Sigmoid colon (tissue), 7 donors: ENCODE data around the gene EBI3. TPM values are rescaled to one million over a fixed set of nuclear protein-coding genes. Genes with fewer than 3 reads are reported as not detected.

ENCODE experiments used
- DNase-seq: peaks from one replicate; pipeline ENCODE4 v3.0.0-alpha.2; 2019
- H3K27ac ChIP-seq, 4 donors: fragments of 200-600 bp; sonication (generic); one replicate each; pipeline ENCODE4 v1.5.1; 2016 to 2019; ENCODE audit warnings: mild to moderate bottlenecking in 1 of 4
- H3K27me3 ChIP-seq, 3 donors: fragments of 200-600 bp; sonication (generic); one replicate each; pipeline ENCODE4 v1.5.1; 2019; ENCODE audit warnings: mild to moderate bottlenecking in 1 of 3
- H3K36me3 ChIP-seq, 4 donors: fragments of 200-600 bp; sonication (generic); one replicate each; pipeline ENCODE4 v1.5.1; 2016 to 2019
- H3K4me1 ChIP-seq, 4 donors: fragments of 200-600 bp; sonication (generic); one replicate each; pipeline ENCODE4 v1.5.1; 2017 to 2019
- H3K4me3 ChIP-seq, 4 donors: fragments of 200-600 bp; sonication (generic); one replicate each; pipeline ENCODE4 v1.5.1; 2017 to 2019; ENCODE audit warnings: mild to moderate bottlenecking in 2 of 4, moderate library complexity in 1 of 4
- H3K9me3 ChIP-seq, 4 donors: fragments of 200-600 bp in 3 of 4; sonication (generic) in 3 of 4; one replicate each; pipeline versions ENCODE4 v1.5.1 to v1.6.1; 2013 to 2019
- EP300 ChIP-seq, 4 donors: sonication (generic); formaldehyde crosslinking; IDR thresholded peaks; one replicate each; pipeline ENCODE4 v1.6.1; 2017; ENCODE audit warnings: antibody characterized with exemption in 4 of 4
- POLR2A ChIP-seq, 2 donors: fragments of 450-650 bp; IDR thresholded peaks; one replicate each; pipeline ENCODE4 v1.6.1; 2016; ENCODE audit warnings: antibody characterized with exemption in 2 of 2, mild to moderate bottlenecking in 2 of 2, moderate library complexity in 2 of 2
- POLR2AphosphoS5 ChIP-seq, 4 donors: sonication (generic); formaldehyde crosslinking; IDR thresholded peaks; one replicate each; pipeline ENCODE4 v1.6.1; 2017; ENCODE audit warnings: antibody characterized with exemption in 4 of 4
- WGBS, 2 donors: extraction: QIAGEN DNeasy Blood & Tissue Kit; methylation state at CpG; one replicate each; pipeline ENCODE4 v1.1.7; 2013; 5-methylcytosine and 5-hydroxymethylcytosine counted together
- intact Hi-C: fragments of 100-400 bp; cut with DNase I; formaldehyde crosslinking; loops from one replicate; pipeline ENCODE4 v1.15.1; 2023
- polyA plus RNA-seq, 3 donors: library from polyadenylated mRNA; stranded (reverse); fragments of 200-250 nt; gene quantifications; one replicate each; pipeline ENCODE4 v1.2.3, GENCODE V29; 2013
- total RNA-seq, 4 donors: library from RNA; depleted of rRNA; stranded (reverse); fragments of >200 nt; gene quantifications; one replicate each; pipeline ENCODE4 v1.1.0, GENCODE V29; 2016
- TF ChIP-seq, protein P1 (sequence below), 4 experiments: fragments of 450-650 bp in 3 of 4; fragments of 200-600 bp in 1 of 4; IDR thresholded peaks; one replicate each; pipeline ENCODE4 v1.5.1; 2016 to 2019; ENCODE audit warnings: antibody characterized with exemption in 4 of 4, mild to moderate bottlenecking in 3 of 4, moderate library complexity in 2 of 4
- donor health status: healthy with polysubstance abuse.
- donor health status: Bipolar disorder and iron deficiency.
- donor health status: healthy.

Gene EBI3
- total RNA-seq (1 to 10 TPM; 1.7 to 3.9 (median 2.5) TPM), polyA plus RNA-seq (10 to 100 TPM in 2 of 3 donors, 1 to 10 TPM in 1; 3.6 to 17.6 (median 17.6) TPM)

GRCh38 chr19:4229179-4229931 is at the start of gene EBI3:
Gene EBI3 (plus strand): TSS chr19:4229523. CDS start chr19:4229551, 28 bp downstream.
- H3K27me3 ChIP-seq = peaks cover 12 to 64% (median 22%) of the 10 kb centered on the region in 3 donors
- H3K4me3 ChIP-seq = peak within 1 kb of the TSS in 2 of 4 donors; percentile 2 to 11
- 8 to 14% methylated on average over 19 of the region's 19 CpGs for whole genome bisulfite sequencing, 2 donors

GRCh38 chr19:4181053-4181508 is 48.2 kb upstream of the EBI3 start:
- intact Hi-C loops = loop anchor here (5.0 kb wide), 1 partner anchor 194 kb away; the partner anchor contains the start of gene EEF2
- 17 to 64% methylated on average over 2 of the region's 2 CpGs for WGBS, 2 donors

More at GRCh38 chr19:4229179-4229931, at the start of gene EBI3:
- no peaks in the 10 kb centered on the region for H3K4me1 ChIP-seq
- no peaks in the 10 kb centered on the region for H3K9me3 ChIP-seq
- DNase-seq = no peak
- no peak for TF ChIP-seq EP300 (IDR thresholded peaks at IDR 0.05)
- H3K27ac ChIP-seq = no peak within 1 kb of the TSS
- no peaks in the 10 kb centered on the region for H3K36me3 ChIP-seq
- intact Hi-C loops = no loop called here

GRCh38 chr19:4182084-4182810 is 47.1 kb upstream of the EBI3 start, which contains the start of the genes ANKRD24 and SIRT6:
Gene ANKRD24 (plus strand): TSS chr19:4182689. CDS start chr19:4186426, 3,737 bp downstream.
Gene SIRT6 (minus strand): TSS chr19:4182563. CDS start chr19:4182539, 24 bp downstream.
- intact Hi-C loops = loop anchor here (5.0 kb wide), 1 partner anchor 195 kb away; the partner anchor contains the start of gene EEF2
- Histone ChIP-seq H3K4me3 (peak within 1 kb of the TSS; percentile 82 to 100 (median 94)), H3K27ac (peak within 1 kb of the TSS; percentile 81 to 87 (median 82)), H3K36me3 (peaks cover 0 to 17% (median 3%) of the 10 kb centered on the region in 4 donors), H3K4me1 (peaks cover 0 to 22% (median 20%) of the 10 kb centered on the region in 4 donors), H3K9me3 (no peaks in the 10 kb centered on the region), H3K27me3 (no peaks in the 10 kb centered on the region)
- TF ChIP-seq, protein P1, sequence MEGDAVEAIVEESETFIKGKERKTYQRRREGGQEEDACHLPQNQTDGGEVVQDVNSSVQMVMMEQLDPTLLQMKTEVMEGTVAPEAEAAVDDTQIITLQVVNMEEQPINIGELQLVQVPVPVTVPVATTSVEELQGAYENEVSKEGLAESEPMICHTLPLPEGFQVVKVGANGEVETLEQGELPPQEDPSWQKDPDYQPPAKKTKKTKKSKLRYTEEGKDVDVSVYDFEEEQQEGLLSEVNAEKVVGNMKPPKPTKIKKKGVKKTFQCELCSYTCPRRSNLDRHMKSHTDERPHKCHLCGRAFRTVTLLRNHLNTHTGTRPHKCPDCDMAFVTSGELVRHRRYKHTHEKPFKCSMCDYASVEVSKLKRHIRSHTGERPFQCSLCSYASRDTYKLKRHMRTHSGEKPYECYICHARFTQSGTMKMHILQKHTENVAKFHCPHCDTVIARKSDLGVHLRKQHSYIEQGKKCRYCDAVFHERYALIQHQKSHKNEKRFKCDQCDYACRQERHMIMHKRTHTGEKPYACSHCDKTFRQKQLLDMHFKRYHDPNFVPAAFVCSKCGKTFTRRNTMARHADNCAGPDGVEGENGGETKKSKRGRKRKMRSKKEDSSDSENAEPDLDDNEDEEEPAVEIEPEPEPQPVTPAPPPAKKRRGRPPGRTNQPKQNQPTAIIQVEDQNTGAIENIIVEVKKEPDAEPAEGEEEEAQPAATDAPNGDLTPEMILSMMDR (IDR thresholded peaks at IDR 0.05) = no peak
- TF ChIP-seq EP300 (IDR thresholded peaks at IDR 0.05) (peak in 2 of 4 donors; percentile 21 to 51), POLR2A (IDR thresholded peaks at IDR 0.05) (peak; percentile 45 to 74), POLR2AphosphoS5 (IDR thresholded peaks at IDR 0.05) (peak; percentile 83 to 91 (median 90))
- DNase-seq = peak; percentile 98
- 0% methylated on average over 58 of the region's 58 CpGs for WGBS, 2 donors

More at GRCh38 chr19:4181053-4181508, 48.2 kb upstream of the EBI3 start:
- Histone ChIP-seq H3K4me1 (peaks cover 0 to 22% (median 20%) of the 10 kb centered on the region in 4 donors), H3K36me3 (peaks cover 0 to 27% (median 6%) of the 10 kb centered on the region in 4 donors), H3K27ac (no peak overlapping the region), H3K27me3 (no peaks in the 10 kb centered on the region), H3K9me3 (no peaks in the 10 kb centered on the region), H3K4me3 (peak overlapping the region in 2 of 4 donors; percentile 82 to 95)
- no peak for TF ChIP-seq EP300 (IDR thresholded peaks at IDR 0.05)
- TF ChIP-seq, protein P1 (IDR thresholded peaks at IDR 0.05) = no peak
- no peak for TF ChIP-seq POLR2AphosphoS5 (IDR thresholded peaks at IDR 0.05)
- TF ChIP-seq POLR2A (IDR thresholded peaks at IDR 0.05) = peak in 1 of 2 donors; percentile 4
- no peak for DNase-seq

- Histone ChIP-seq H3K36me3 (peaks cover 0 to 5% (median under 1%) of the 10 kb centered on the region in 4 donors), H3K4me3 (no peak overlapping the region), H3K27ac (no peak overlapping the region), H3K9me3 (no peaks in the 10 kb centered on the region), H3K4me1 (peaks cover 0 to 22% (median 20%) of the 10 kb centered on the region in 4 donors), H3K27me3 (no peaks in the 10 kb centered on the region)
- TF ChIP-seq POLR2A (IDR thresholded peaks at IDR 0.05) (no peak), EP300 (IDR thresholded peaks at IDR 0.05) (no peak), POLR2AphosphoS5 (IDR thresholded peaks at IDR 0.05) (no peak)
- TF ChIP-seq, protein P1 (IDR thresholded peaks at IDR 0.05) = no peak
- intact Hi-C loops = loop anchor here (5.0 kb wide), 1 partner anchor 197 kb away; the partner anchor contains the start of gene EEF2
- no peak for DNase-seq
- 64 to 71% methylated on average over 23 of the region's 23 CpGs for WGBS, 2 donors
Measured at GRCh38 chr19:4183967-4184717, 45.2 kb upstream of the EBI3 start.
